NCI-H2107 (cell line): ENCODE measurements around the gene TYR.
"Not testable (repeated sequence)": the region's sequence is repeated elsewhere in the genome, so short reads cannot be mapped to it uniquely, and the experiment has no call there.

ENCODE experiments used
- DNase-seq: peaks from one replicate; lab custom pipeline; 2025; lab: John Stamatoyannopoulos, UW

Gene TYR

DNA sequence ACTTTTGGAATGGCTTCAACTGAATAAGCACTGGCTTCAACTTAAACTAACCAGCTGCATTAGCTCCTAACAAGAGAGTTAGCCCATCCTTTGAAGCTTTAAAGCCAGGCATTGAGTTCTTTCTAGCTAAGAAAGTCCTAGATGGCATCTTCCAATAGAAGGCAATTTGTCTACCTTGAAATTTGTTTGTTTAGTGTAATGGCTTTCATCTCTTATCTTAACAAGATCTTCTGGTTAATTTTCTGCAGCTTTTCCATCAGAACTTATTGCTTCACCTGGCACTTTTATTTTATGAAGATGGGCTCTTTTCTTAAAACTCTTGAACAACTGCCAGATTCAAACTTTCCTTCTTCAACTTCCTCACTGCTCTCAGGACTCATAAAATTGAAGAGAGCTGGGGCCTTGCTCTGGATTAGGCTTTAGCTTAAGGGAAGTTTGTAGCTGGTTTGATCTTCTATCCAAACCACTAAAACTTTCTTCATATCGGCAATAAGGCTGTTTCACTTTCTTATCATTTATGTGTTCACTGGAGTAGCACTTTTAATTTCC, 94.9 kb downstream of the TYR start:
- DNase-seq: not testable (repeated sequence)

DNA sequence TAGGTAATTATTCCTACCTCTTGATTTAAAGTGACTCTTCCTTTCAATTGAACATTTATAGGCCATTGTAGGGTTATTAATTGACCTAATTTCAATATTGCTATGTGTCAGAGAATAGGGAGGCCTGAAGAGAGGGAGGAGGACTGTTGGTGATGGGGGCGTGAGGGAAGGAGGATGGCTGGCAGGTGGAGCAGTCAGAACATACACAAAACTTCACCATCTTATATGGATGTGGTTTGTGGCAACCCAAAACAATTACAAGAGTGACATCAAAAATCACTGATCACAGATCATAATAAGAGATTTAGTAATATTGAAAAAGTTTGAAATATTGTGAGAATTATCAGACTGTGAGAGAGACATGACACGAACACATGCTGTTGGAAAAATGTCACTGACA, 95.5 kb downstream of the TYR start:
- DNase-seq: not testable (repeated sequence)

DNA sequence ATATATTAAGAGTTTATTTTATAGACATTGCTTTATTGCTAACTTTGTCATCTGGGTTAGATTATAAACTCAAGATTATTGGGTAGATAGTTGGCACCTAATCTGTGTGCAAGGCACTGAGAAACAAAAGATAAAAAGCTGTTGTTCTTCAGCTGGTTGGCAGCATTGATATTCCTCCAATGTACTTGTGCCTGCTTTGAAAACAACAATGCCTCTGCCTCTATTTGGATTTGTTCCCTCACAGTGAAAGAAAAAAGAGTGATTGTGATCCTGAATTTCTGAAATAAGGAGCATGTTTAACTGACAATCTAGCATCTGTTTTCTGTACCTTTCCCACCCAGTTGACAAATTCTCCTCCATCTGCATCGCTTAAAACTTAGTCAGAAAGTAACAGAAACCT, 98.3 kb downstream of the TYR start:
- no peak for DNase-seq

DNA sequence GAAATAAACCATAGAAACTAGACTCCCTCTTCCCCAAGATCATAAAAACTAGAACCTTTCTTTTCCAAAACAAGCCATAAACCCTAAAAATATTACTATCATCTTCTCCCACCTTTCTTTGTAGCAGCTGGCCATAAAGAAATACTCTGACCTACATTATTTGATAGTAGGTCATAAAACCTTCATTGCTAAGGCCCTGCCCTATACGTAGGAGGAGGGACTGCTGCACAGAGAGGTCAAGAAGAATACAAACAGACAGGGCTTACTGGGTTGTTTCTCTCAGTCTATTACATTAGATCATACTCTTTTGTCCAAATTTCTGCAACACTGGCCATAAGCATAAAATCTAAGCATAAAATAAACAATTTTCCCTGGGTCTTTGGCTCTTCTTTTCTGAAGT, 101.5 kb downstream of the TYR start:
- no peak for DNase-seq

DNA sequence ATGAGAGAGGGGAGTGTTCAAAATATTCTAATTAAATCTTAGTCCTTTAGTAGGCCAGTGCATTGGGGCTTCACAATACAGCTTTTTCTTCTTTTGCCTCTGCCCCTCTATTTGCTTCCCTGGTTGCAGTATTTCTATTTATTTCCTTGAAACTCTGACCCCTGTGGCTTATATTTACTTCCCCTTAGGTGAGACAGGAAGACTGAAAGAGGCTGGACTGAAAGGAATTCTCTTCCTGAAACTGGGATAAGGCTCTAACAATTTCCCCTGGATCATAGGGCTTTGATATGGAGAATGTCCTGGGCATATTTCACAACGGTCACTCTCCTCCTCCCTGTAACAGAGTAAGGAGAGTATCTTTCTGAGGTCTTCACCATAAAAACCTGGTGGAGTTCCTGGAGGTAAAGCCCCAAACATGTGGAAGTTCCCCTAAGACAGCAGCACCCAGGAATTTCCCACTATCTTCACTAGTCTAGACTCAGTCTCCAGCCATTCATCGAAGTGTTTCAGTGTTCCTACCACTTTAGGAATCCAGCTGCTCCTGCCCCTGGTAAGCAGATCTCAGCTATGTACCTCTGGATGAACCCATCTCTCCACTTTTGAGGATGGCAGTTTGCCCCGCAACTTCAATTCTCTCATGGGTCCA, 103.5 kb downstream of the TYR start:
- not testable (repeated sequence) for DNase-seq

DNA sequence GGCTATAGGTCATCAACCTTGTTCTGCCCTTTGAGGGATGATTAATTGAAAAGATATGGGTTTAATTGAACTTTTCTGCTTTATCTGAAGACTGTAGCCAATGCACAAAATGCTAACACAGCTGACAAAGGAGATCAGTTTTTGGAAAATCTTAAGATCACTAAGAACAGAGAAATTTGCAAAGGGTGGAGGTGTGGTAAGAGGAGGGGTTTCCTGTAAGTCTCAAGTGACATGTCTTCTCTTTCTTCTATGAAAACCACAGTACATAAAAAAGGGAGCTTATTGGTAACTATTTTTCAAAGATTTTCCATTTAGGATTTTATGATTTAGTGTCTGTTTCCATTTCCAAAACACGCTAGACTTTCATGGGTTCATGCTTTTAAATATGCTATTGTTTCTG, 108.9 kb downstream of the TYR start:
- not testable (repeated sequence) for DNase-seq

DNA sequence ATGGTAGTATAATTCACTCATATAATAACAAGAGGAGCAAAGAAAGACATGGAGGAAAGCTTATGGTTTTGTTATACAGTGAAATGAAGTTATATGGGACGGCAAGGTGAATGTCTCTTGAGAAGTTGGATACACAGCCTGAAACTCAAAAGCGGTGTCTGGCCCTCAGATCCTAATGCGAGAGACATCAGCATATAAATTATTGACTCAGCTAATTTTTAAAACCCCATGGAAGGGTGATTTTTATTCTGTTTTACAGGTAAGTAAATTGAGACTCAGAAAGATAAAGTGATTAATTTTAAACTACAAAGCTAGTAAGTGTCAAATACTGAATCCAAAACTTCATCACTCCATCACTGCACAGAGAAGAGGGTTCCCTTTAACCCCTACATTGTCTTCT, 110.3 kb downstream of the TYR start:
- DNase-seq: not testable (repeated sequence)

DNA sequence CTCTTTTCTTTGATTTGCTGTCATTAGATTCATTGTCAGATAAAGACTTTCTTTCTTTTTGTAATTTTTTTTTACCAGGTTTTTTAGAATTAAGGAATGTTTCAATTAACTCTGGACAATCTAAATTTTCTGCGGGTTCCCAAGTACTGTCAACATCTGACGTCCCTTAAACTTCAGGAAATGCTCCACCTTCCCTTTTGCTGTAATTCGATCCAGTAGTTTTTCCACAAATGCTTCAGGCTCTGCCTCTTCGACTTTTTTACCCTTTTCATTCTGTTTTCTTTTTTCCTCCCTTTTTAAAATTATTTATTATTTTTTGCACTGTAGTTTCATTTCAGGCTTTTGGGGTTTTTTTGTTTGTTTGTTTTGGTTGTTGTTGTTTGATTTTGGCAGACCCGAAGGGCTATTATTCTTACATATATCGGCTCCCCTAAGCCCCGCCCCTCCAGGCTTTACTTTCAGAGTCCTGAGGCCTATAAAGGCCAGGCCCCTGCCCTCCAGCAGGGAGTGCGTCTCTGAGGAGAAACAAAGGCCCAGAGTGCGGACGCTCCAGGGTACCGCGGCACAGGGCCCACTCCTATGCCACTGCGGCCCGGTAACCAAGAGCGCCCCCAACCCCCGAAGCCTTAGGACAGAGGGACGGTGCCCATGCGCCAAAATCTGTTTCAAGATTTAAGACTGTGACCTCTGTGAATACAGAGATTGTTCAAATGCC, 116.4 kb downstream of the TYR start:
- DNase-seq: no peak

DNA sequence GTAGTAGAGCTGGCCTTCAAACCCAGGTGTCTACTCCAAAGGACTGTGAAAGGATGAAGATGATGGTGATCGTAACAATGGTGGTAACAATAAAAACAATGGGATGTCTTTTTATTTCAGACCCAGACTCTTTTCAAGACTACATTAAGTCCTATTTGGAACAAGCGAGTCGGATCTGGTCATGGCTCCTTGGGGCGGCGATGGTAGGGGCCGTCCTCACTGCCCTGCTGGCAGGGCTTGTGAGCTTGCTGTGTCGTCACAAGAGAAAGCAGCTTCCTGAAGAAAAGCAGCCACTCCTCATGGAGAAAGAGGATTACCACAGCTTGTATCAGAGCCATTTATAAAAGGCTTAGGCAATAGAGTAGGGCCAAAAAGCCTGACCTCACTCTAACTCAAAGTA, 117.3 kb downstream of the TYR start:
- DNase-seq: not testable (repeated sequence)

DNA sequence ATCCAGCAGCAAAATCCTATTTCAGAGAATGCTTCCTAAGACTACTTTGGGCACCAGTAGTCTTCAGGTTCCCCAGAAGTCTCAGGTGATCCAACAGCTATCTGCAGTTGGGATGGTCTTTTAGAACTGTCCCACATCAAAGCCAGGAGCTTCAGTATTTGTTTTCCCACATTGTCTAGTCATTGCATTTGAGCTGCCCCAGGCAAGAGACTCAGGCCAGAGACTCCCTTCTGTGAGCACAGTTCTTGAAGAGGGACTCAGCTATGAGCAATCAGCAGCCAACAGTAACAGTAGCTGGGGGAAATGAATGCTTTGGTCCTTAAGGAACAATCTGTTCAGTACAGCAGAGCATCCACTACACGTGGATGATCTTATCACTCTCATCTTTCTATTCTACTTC, 125.4 kb downstream of the TYR start:
- DNase-seq: not testable (repeated sequence)

DNA sequence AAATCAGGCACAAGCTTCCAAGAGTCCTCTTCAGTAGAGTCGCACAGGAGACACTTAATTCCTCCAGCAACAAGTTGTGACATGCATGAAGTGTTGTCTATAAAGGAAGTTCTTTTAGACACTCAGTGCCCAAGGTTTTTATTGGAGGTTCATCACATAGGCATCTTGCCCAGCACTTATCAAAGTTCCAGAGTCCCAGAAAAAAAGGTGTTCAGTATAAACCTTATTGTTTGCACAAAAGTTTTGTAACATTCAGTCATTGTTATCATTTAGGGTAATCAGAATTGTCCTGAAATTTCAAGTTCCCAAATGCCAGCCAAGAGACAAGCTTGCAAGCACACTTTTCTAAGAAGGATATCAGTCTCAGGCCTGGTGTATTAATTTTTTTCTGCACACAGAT, 130.6 kb downstream of the TYR start:
- DNase-seq: not testable (repeated sequence)

DNA sequence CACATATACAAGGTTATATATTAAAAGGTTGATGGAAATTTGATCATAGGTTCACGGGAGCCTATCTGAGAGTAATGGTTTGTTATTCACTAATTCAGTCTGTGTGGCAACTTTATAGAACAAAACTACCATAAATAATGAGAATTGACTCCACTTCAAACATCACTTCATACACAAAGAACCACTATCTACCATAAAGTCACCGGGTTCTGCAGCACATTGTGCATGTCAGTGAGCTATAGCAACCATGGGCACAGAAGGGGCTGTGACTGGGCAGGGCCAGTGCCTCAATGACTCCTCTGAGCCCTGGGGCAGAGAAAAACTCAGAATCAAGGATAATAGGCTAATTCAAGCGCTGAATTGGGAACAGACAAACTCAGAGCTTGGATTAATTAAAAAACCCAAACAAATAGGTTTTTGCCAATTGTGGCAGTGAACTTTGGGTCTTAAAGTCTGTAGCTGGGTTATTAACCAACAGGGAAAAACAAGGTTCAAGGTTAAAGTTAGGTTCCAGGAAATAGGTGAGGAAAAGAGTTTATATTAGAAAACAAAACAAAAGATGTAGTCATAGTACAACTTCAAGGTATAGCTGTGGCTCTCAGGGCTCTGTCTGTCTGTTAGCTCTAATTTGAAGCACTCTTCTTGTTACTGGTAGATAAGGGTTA, 131.8 kb downstream of the TYR start:
- DNase-seq: not testable (repeated sequence)

DNA sequence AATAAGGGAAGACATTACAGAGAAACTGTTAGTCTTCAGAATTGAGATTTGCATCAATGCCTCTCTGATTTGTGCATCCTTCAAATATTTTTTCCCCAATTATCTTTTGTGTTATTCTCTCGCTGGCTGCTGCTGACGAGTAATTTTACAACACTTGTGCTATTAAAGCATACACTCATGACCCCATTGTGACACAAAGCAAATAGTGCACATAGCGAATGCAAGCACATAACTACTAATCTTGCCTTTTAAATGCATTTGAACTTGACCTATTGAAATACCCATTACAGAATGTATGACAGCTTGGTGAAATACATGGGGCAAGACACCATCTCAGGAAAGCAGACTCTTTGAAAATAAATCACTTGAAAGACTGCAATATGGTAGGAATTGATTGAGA, 132.9 kb downstream of the TYR start:
- DNase-seq: not testable (repeated sequence)

DNA sequence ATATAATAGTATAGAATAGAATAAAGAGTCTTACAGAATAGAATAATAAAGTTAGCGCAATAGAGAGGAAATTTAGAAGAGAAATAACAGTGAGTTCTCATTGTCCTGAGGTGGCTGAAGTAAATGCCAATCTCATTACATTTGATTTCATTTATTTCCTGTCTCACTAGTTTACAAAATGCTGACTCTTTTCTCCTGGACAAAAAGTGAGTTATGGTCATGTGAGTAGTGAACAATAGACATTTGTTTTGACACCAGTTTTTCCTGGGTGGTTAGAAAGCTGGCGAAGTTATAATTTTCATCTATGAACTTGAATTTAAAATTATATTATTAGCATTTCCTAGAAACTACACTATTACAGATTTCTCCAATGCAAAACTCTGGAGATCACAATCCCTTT, 143.7 kb downstream of the TYR start:
- no peak for DNase-seq

DNA sequence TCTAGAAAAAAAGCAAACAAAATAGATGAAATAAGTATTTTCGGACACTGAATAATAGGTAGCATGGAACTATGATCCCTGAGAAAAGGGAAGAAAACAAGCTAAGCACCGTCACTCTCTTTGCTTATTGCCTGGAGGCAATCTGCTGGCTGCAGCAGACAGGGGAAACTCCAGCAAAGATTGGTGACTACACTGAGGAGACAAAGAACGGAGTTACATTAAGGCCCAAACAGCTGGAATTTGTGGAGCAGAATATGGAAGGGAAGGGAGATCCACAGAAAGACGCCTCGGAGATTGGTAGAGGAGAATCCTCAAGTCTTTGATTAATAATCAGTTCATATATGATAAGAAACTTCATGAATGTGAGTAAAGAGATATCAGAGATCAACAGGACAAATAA, 150.2 kb downstream of the TYR start:
- DNase-seq: no peak

DNA sequence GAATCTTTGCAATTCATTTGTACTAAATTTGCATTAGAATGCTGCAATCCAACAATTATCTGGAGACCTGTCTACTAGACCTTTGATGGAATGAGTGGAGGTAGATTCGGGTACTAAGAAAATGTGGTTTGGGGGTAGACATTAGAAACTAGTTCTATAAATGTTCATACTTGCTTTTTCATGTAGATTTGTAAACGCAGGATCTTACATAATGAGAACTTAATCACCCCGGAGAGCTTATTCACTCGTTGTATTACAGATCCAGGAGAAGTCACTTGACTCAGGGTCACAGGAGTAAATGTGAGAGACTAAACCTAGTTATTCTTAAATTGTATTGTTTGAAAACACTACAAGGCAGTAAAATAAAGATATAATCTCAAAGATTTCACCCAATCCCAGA, 154.3 kb downstream of the TYR start:
- not testable (repeated sequence) for DNase-seq

DNA sequence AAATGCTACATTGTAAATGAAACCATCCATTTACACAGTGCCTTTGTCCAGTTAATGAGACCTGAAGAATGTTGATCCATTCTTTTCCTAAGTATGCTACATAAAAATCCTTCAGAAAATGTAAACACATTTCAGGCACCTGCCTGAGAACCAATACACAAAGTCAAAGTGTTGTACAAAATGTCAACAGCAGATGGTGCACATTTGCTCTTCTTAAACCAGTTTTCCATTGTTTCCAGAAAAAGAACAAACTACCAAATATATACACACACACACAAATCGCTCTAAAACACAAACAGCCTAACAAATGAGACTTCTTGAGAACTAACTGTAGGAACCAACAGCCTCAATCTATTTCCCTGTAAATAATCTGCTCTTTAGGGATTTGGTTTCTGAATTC, 156.0 kb downstream of the TYR start:
- DNase-seq: not testable (repeated sequence)

DNA sequence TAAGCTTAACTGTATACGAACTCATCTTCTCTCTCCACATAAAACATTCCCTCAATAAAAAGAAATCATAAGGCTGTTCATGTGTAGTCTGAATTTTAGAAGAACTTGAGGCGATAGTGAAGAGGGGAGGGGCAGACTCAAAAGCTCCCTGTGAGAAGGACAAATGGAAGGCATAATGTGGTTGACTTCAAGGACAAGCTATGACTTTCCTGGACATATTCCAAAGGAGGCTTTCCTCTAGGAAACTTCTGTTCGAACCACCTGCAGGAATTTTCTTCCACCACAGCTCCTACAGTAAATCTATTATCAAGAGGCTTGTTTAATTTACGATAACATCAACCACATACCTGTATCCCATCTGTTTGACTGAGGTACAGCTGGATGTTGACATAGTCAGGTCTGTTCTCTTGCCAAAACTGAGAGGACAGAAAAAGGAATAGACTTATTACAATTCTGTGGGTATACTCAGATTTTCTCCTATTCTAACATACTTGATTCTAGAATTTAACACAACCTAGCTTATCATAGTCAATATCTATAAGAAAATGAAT, 159.5 kb downstream of the TYR start:
- DNase-seq: not testable (repeated sequence)

DNA sequence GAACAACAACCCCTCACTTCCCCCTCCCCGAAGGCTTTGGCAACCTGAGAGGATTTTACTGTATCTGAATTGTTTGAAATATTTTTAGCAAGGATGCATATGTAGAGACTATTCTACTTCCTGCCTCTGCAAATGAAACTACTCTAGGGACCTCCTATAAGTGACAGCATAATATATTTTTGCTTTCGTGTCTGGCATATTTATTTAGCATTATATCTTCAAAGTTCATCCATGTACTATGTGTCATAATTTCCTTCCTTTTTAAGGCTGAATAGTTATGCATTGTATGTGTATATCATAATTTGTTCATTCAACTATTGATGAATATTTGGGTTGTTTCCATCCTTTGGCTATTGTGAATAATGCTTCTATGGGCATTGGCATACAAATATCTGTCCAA, 160.4 kb downstream of the TYR start:
- not testable (repeated sequence) for DNase-seq

DNA sequence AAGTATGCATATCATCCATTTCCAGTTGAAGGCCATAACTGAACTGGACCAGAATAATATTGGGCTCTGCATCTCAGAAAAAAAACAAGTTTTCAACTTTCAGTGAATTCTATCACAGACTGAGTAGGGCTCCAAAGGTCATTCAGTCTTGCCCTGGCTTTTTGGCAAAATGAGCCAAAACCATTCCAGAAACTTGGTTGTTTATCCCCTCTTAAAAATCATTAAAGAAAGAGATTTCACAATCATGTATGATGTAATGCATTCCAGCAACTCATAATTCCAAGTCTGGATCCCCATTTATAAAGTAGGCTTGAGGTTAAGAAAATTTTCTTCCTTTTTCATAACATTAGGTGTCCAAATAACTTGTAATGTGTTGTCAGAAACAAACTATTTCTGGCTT, 162.8 kb downstream of the TYR start:
- not testable (repeated sequence) for DNase-seq

DNA sequence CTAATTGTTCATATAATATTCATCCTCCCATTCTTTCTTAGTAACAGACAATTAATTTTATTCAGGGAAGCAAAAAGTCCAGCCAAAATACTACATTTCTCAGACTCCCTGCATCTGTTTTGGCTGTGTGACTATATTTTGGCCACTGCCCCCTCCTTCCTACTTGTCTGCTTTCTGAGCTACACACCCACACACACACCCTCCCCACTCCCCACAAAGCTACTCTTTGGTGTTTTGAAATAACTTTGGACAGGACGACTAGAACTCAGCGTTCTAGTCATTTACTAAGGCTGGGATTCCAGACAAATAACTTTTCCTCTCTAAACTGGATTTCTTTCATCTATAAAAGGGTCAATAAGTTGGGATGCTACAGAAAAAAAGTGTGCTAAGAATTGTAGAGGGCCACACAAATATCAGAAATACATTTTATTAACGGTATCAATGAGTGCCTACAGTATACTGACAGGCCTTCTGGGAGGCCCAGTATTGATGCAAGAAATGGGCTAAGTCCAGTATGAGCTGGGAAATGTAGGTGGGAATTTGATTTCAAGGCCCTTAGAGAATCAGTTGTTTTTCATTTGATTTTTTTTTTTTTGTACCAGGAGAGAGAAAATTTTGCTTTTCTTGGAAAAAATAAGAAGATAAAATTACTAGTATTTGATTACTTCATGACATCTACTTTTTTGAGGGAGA, 165.4 kb downstream of the TYR start:
- DNase-seq: not testable (repeated sequence)
